OCI-LY7 (cell line): ENCODE results near the gene TMEM41B.

Source experiments
- CTCF ChIP-seq: fragments of 200-600 bp; sonication (generic); conservative IDR thresholded peaks from 2 replicates; pipeline ENCODE4 v1.5.1; 2014; ENCODE audit warnings: mild to moderate bottlenecking, antibody characterized with exemption, low read length, moderate library complexity, mixed read lengths
- EZH2phosphoT487 ChIP-seq: fragments of 200-600 bp; sonication (generic); IDR thresholded peaks from 2 replicates; pipeline ENCODE4 v1.6.1; 2018; ENCODE audit warnings: low read depth, borderline replicate concordance, mild to moderate bottlenecking, mixed run types, antibody characterized with exemption, low read length, moderate library complexity, mixed read lengths

- TF ChIP-seq CTCF (no peak), EZH2phosphoT487 (no peak)
Measured at GRCh38 chr11:9254416-9254815, 60.0 kb downstream of the TMEM41B start.
